HG03095 (cell line): ENCODE measurements around the gene UPK1A.
A peak's percentile ranks its signal among the peaks of the same experiment; 100 is the strongest.

ENCODE experiments used
- ATAC-seq: cut with Tn5 transposase; IDR thresholded peaks from one replicate; pipeline ENCODE4 v1.9.1; 2021; ENCODE audit warnings: moderate library complexity; ENCODE audit not compliant: unreplicated experiment

UPK1A gene

DNA sequence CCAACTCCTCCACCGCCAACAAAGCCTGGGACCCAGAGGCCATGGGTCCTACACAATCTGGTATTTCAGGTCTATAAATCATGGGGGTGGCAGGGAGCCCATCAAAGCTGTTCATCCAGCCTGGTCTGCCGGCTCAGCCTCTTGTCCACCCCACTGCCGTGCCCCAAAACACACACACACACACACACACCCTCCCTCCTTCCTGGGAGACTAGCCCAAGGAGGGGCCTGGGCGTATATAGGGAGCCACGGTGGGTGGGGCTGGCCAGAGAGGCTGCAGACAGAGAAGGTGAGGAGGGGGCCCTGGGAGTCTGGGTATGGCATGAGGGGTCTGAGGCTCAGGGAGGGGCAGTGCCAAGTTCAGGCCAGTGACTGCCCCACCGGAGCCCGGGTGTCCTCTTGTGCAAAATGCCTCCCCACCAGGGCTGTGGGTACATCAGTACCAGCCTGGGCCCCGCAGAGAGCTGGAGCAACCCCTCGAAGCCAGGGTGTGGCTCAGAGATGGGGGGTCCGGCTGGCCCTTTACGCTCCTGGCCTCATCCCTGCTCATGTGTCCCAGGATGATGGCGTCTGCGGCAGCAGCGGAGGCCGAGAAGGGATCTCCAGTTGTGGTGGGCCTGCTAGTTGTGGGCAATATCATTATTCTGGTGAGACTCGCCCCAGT is at the start of gene UPK1A:
TSS of gene UPK1A (plus strand) at position 267 of the 663 bp plus-strand sequence. CDS start at position 563, 296 bp downstream.
- no peak for ATAC-seq

DNA sequence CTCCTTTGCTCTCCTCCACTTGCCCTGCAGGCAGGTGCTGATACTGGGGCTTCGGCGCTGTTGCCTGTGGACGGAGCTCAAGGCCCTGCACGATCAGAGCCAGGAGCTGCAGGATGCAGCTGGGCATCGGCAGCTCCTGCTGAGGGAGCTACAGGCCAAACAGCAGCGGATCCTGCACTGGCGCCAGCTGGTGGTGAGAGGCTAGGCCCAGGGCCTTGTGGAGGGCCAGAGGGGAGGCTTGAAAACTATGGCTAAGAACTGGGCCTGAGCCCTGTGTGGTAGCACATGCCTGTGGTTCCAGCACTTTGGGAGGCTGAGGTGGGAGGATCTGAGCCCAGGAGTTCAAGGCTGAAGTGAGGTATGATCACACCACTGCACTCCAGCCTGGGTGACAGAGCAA is 47.5 kb upstream of the UPK1A start:
- no peak for ATAC-seq

DNA sequence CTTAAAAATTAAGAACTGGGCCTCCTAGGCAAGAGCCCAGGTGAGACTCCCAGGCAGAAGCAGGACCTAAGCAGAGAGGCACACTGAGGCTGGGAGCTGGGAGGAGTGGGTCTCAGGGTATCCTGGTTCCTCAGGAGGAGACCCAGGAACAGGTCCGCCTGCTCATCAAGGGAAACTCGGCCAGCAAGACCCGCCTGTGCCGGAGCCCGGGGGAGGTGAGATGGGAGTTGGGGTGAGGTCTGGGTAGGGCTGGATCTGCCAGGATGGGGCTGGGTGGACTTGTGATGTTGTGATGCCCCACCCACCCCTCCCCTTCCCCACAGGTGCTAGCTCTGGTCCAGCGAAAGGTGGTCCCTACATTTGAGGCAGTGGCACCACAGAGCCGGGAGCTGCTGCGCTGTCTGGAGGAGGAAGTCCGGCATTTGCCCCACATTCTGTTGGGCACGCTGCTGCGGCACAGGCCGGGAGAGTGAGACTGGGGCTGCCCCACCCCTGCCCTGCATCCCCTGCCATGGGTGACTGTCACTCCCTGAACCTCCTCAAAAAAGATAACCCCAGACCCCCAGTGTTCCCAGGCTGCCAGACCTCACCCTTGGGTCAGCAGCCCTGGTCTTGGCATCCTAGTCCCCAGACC is 46.9 kb upstream of the UPK1A start:
- no peak for ATAC-seq

DNA sequence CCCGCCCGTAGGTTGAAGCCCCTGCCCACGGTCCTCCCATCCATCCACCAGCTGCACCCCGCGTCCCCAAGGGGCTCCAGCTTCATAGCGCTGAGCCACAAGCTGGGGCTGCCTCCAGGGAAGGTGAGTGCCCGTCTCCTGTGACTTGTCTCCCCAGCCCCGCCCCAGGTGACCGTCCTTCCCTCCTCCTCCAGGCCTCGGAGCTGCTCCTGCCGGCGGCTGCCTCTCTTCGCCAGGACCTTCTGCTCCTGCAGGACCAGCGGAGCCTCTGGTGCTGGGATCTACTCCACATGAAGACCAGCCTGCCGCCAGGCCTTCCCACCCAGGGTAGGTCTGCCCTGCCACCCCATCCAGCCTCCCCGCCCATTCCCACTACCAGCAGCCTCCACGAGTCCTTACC is 46.3 kb upstream of the UPK1A start:
- no peak for ATAC-seq

DNA sequence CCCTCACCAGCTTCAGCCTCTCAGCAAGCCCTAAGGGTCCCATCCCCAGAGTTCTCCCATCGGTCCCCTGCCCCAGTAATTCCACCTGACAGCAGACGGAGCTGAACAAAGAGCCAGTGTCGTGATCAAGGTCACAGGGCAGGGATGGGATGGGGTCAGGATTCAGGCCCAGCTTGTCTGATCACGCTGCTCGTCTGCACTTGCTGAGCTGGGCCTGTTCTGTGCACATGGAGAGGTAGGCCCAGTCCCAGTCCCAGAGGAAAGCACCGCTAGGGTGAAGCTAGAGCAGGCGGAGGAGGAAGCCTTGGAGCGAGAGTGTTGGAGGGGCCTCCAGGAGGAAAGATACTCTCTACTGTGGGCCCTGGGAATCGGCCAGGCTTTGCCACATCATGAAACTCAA is 44.6 kb upstream of the UPK1A start:
- no peak for ATAC-seq

DNA sequence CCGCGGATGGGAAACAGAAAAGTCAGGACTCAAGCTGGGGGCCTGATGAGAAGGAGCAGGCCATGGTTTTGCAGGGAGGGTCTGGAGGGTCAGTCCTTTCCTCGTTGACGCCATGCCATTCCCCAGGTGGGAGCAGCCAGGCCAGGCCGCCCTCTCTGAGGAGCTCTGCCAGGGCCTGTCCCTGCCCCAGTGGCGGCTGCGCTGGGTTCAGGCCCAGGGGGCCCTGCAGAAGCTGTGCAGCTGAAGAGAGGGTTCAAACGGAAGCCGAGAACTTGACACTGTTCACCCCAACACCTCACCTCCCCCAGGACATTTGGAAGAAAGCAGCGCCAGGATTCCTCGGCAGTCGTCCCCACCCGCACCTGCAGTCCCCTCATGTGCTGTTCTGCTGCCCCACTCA is 43.6 kb upstream of the UPK1A start:
- ATAC-seq = no peak

DNA sequence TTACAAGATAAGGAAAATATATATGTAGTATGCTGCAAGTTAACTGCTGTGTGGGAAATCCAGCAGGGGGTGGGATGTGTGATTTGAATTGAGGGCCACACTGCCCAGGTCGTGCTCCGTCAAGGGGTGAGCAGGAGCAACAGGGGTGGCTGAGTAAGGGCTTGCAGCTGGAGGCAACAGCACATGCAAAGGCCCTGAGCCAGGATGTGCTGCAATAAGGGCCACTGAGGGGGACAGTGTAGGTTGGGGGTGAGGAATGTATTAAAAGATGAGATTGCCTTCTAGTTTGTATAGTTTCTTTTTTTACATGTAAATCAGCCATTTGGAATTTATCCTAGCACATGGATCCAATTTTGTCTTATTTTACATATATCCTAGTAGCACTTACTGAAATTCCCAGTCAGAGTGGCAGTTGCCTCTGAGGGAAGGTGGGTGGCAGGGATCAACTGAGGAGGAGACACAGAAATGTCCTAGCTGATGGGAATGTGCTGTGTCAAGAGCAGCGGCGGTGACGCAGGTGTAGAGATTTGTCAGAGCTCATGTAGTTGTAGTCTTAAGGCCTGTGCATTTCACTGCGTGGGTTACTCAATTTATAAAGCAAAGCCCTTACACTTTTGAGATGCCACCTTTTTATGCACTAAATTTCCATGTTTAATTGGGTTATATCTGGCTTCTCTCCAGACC is 42.8 kb upstream of the UPK1A start:
- ATAC-seq = no peak

DNA sequence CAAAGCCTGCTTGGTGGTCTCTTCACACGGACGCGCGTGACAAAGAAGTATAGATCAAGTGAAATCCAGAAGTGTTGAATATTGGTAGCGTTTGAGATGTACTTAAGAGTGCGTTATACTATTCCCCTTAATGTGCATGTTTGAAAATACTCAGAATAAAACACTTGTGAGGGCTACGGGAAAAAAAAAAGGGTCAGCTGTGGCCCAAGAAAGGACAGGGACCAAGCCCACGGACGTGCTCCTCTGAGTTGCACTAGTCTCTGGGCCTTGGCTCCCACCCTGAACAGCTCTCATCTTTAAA is 38.1 kb upstream of the UPK1A start:
- no peak for ATAC-seq

DNA sequence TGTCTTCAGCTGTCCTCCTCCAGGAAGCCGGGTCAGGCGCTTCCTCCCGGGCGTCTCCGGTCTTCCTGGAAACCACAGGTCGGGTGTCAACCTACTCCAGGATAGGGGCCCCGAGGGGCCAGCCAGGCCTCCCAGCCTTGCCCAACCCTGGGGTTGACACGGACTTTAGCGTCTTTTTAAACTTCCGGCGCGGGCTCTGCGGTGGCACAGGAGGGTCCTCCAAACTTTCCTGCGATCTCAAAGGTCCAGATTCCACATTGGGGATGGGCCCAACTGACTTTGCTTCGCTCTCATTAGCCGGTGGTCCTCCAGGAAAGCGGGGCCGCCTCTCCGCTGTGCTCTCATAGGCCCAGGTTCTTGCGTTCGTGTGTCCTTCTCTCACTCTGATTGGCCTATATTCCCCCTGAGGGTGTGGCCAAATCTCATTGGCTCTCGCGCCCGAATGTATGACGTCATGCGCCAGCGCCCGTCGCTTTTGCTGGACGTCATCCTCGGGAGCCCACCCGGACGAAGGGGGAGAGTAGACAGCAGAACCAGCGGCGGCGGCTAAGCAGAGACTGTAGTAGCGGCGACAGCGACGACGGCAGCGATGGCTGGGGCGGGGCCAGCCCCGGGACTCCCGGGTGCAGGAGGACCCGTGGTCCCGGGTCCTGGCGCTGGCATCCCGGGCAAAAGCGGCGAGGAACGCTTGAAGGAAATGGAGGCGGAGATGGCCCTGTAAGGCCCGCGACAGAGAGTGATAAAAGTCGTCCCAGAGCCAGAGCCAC is 37.6 kb upstream of the UPK1A start, which contains the start of gene RBM42:
TSS of gene RBM42 (plus strand) at position 472 of the 767 bp plus-strand sequence. CDS start at position 590, 118 bp downstream.
- ATAC-seq = peak; percentile 92

DNA sequence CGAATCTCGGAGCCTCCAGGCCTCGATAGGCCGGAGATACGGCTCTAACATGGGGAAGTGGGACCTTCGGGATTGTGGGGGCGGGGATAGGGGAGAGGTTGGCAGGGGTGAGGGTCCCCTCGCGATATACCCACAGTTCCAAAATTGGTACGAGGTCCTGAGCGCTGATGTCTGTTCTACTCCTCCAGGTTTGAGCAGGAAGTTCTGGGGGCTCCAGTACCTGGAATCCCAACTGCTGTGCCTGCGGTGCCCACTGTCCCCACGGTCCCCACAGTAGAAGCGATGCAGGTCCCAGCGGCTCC is 37.0 kb upstream of the UPK1A start:
- no peak for ATAC-seq

DNA sequence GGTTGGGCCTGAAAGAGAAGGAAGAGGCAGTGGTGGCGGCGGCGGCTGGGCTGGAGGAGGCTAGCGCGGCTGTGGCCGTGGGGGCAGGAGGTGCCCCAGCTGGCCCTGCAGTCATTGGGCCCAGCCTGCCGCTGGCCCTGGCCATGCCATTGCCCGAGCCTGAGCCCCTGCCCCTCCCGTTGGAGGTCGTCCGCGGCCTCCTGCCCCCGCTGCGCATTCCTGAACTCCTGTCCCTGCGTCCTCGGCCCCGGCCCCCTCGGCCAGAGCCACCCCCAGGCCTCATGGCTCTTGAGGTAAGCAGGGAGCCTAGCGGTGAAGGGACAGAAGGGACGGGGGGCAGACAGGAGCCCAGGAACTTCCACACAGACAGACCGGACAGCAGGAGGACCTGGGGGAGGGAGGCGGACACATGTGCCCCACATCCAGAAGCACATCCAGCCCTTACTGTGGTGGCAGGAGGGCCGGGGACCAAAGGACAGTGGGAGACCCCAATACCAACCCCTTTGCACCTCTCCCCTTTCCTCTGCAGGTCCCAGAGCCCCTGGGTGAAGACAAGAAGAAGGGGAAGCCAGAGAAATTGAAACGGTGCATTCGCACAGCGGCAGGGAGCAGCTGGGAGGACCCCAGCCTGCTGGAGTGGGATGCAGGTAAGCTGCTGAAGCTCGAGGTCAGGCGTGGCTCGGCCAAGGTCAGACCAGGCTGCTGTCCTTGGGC is 32.4 kb upstream of the UPK1A start:
- ATAC-seq = no peak

DNA sequence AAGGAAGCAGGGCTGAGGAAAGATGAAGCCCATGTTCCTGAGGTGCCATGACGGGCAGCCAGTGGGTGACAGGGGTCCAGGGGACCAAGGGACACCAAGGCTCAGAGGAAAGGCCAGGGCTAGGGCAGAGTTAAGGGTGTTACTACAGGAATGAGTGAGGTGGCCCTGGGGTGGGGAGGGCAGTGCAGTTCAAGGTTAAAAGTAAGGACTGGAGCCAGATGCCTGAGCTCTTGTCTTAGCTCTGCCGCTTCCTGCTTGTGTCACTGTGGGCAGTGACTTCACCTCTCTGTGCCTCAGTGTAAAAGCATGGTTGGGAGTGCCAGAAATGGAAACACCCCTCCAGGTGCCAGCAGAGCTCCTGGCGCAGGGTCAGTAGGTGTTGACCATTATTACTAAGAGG is 29.7 kb upstream of the UPK1A start:
- no peak for ATAC-seq

DNA sequence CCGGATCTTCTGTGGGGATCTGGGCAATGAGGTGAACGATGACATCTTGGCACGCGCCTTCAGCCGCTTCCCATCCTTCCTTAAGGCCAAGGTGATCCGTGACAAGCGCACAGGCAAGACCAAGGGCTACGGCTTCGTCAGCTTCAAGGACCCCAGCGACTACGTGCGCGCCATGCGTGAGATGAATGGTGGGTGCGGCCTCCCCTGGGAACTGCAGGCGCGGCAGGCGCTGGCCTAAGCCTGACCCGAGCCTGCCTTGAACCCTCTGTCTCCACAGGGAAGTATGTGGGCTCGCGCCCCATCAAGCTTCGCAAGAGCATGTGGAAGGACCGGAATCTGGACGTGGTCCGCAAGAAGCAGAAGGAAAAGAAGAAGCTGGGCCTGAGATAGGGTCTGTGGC is 29.2 kb upstream of the UPK1A start:
- ATAC-seq = no peak

DNA sequence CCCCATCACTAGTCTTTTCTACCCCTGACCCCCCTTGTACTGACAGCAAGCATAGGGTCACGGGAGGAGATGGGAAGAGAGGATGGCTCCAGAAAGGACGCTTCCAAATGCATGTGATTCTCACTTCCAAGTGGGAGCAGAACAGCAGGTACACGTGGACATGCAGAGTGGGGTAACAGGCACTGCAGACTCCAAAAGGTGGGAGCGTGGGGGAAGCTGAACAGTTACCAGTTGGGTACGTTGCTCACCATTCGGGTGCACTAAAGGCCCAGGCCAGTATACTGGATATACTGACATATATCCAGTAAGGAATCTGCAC is 27.0 kb upstream of the UPK1A start:
- no peak for ATAC-seq

DNA sequence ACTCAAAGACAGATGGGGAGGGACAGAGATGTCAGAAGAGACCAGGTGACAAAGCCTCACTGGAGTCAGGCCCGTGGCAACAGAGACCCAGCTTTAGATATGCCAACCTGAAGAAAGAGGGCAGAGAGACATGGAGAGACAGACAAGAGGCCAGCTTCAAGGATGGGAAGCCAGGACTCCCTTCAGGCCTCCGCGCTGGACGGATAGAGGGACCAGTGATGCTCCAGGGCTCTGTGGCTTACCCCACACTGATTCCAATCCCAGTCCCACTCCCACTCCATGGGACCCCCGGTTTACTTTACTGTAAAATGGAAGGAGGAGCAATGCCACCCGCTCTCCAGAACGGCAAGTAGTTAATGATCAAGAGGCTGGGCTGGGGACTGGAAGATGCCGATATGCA is 26.5 kb upstream of the UPK1A start:
- ATAC-seq = no peak

DNA sequence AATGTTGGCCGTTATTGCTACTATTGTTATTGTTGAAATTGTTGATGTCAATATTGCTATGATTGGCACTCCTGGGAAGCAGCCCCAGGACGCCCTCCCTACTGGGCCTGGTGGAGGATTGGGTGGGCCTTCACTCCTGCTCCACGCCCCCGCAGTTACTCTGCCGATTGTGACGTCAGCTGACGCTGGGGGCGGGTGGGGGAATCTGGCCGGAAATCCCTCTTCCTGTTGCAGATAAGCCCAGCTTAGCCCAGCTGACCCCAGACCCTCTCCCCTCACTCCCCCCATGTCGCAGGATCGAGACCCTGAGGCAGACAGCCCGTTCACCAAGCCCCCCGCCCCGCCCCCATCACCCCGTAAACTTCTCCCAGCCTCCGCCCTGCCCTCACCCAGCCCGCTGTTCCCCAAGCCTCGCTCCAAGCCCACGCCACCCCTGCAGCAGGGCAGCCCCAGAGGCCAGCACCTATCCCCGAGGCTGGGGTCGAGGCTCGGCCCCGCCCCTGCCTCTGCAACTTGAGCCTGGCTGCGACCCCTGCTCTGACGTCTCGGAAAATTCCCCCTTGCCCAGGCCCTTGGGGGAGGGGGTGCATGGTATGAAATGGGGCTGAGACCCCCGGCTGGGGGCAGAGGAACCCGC is 24.7 kb upstream of the UPK1A start, which contains the start of gene ETV2:
TSS of gene ETV2 (plus strand) at position 231 of the 637 bp plus-strand sequence. CDS start 716 bp downstream, outside the sequence.
- no peak for ATAC-seq

DNA sequence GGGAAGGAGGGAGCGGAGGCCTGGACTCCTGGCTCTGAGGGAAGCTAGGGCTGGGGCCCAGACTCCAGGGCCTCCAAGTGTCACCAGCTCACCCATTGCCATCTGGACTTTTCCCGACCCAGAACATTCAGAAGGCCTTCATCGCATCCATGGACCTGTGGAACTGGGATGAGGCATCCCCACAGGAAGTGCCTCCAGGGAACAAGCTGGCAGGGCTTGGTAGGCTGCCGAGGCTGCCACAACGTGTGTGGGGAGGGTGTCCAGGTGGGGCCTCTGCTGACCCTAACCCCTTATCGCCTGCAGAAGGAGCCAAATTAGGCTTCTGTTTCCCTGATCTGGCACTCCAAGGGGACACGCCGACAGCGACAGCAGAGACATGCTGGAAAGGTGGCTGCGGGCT is 24.0 kb upstream of the UPK1A start:
- ATAC-seq = no peak

DNA sequence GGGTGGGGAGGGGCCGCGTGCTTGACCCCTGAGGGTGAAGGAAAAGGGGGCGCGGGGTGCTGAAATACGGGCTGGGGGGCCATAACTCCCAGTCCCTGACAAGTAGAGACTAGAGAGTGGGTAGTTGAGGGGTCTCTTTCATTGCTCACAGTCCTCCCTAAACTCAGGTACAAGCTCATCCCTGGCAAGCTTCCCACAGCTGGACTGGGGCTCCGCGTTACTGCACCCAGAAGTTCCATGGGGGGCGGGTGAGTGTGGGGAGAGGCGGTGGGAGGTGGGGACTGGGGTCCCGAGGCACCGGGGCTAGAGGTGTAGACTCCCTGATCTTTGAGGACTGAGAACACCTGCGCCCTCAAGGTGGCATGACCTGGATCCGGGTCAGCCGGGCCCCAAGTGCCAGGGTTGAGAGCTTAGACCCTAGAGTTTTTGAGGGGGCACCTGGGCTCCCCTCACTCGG is 23.5 kb upstream of the UPK1A start:
- no peak for ATAC-seq

DNA sequence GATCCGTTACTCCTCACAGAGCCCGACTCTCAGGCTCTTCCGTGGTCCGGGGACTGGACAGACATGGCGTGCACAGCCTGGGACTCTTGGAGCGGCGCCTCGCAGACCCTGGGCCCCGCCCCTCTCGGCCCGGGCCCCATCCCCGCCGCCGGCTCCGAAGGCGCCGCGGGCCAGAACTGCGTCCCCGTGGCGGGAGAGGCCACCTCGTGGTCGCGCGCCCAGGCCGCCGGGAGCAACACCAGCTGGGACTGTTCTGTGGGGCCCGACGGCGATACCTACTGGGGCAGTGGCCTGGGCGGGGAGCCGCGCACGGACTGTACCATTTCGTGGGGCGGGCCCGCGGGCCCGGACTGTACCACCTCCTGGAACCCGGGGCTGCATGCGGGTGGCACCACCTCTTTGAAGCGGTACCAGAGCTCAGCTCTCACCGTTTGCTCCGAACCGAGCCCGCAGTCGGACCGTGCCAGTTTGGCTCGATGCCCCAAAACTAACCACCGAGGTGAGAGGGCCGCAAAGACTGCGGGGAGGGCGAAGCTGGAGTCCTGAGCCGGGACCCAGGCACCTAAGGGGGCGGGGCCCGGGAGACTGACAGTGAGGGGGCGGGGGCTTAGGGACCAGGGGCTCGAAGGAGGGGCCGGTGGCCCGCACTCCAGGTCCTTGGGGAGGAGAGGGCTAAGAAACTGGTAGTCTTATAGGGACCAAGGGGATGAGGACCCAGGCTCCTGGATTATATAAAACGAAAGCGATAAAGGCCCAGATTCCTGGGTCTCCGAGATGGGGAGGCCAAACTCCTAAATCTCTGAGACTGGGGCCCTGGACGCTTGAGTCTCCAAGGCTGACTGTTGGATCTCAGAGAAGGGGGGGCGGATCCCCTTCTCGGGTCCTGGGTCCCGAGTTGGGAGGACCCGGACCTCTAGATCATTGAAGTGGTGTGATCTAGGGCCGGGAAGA is 22.8 kb upstream of the UPK1A start:
- ATAC-seq = peak; percentile 35
